HFF-Myc (cell line): ENCODE measurements around the gene HTR2C.
A peak's percentile ranks its signal among the peaks of the same experiment; 100 is the strongest.
"Not testable (repeated sequence)": the region's sequence is repeated elsewhere in the genome, so short reads cannot be mapped to it uniquely, and the experiment has no call there.

Experiments used
- DNase-seq: peaks from one replicate; pipeline ENCODE4 v3.0.0-alpha.2; 2011; ENCODE audit warnings: low read depth; ENCODE audit errors: extremely low read depth
- H3K4me3 ChIP-seq: replicated peaks from 2 replicates; pipeline ENCODE4 v1.5.1; 2011; ENCODE audit warnings: low read depth, mild to moderate bottlenecking, control low read depth, low read length
- CTCF ChIP-seq: IDR thresholded peaks from 2 replicates; pipeline ENCODE4 v1.5.1; 2012; ENCODE audit warnings: mild to moderate bottlenecking, low read depth, low read length, control low read depth; ENCODE audit errors: missing control alignments

Gene HTR2C

DNA sequence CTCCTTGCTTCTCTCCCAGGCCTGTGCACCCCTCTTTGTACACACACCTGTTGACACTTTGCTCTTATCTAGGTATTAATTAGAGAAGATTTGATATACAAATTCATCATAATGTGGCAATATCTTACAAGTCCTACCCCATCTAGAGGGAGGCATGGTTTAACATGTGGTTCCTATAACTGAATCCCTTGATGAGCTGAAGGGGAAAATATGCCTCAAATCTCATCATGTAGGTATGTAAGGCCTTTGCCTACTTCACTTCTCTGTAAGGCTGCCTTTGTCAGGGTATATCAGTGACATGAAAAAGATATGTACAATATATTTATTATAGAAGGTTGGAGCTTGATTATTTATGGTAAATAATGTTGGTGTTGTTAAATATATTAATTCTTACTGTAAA, 31.9 kb downstream of the HTR2C start:
- TF ChIP-seq CTCF, result no peak

GRCh38 chrX:114619874-114620273, 36.0 kb downstream of the HTR2C start:
- peak; percentile 19 for TF ChIP-seq CTCF
- no peak overlapping the region for H3K4me3 ChIP-seq
- no peak for DNase-seq

More for the DNA sequence above, 31.9 kb downstream of the HTR2C start:
- no peak for DNase-seq
- no peak overlapping the region for H3K4me3 ChIP-seq

GRCh38 chrX:114626323-114626722, 42.4 kb downstream of the HTR2C start:
- peak; percentile 5 for TF ChIP-seq CTCF
- H3K4me3 ChIP-seq, result no peak overlapping the region
- DNase-seq, result no peak

DNA sequence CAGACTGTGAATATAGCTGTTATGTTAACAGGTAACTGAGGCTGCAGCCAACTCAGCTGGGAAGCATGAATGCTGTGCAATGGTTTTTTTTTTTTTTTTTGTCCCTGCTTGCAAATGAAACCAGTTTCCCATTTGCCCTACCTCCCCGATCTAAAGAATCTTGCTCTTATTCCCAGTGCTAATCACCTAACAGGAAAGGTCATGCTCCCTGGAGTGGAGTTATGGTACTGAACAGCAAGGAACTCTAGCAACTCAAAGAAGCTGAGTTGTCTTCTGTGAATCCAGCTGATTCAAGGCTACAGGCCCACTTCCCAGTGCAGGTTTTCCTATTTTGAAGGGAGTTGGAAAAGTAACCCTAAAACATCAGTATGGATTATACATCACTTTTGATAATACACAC, 52.1 kb downstream of the HTR2C start:
- no peak overlapping the region for H3K4me3 ChIP-seq
- DNase-seq, result no peak
- no peak for TF ChIP-seq CTCF

DNA sequence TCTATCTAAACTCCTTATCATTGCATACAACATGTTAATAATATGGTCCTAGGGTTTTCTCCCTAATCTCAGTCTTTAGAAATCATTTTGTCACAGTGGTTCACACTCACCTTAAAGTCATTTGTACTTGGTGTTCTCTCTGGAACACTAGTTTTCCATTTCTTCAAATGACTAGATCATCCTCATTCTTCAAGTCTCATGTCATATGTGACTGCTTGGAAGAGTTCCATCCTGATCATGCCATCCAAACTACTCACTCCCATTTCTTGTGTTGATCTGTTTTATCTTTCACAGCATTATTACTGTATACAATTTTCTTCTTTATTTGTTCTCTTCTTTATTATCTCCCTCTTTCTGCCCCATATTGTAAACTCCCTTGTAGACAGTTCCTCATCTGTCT, 66.5 kb downstream of the HTR2C start:
- TF ChIP-seq CTCF, result no peak
- H3K4me3 ChIP-seq, result no peak overlapping the region
- no peak for DNase-seq

DNA sequence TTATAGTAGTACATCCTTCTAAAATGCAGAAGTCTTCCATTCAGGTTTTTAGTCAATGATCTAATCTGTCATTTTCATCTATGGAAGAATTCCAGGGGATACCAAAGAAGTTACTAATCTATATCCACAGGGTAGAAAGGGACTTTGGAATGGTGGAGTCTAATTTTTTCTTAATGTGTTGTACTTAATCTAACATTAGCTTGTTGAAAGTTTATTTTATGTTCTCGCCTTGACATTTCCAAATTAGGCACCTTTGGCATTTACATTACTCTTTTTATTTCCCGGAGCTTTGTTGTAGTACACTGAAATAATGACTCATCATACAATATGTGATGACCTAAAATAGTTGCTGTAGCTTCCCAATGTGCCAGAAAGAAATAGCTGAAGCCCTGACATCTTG, 91.5 kb downstream of the HTR2C start:
- TF ChIP-seq CTCF, result no peak
- H3K4me3 ChIP-seq, result no peak overlapping the region
- no peak for DNase-seq

- H3K4me3 ChIP-seq, DNase-seq: not testable (repeated sequence)
Observed at GRCh38 chrX:114700533-114700932, 116.6 kb downstream of the HTR2C start.
